HepG2 (cell line): ENCODE results near the gene PCCB.

Experiments
- GFI1 ChIP-seq: sonication (generic); formaldehyde crosslinking; IDR thresholded peaks from 2 replicates; pipeline ENCODE4 v1.5.0; 2020; ENCODE audit warnings: missing genetic modification reagents, mild to moderate bottlenecking, borderline replicate concordance
- ZNF230 ChIP-seq: sonication (generic); formaldehyde crosslinking; IDR thresholded peaks from 2 replicates; pipeline ENCODE4 v1.4.0; 2020; ENCODE audit warnings: mild to moderate bottlenecking, missing genetic modification reagents
- ZNF44 ChIP-seq: sonication (generic); formaldehyde crosslinking; IDR thresholded peaks from 2 replicates; pipeline ENCODE4 v1.5.1; 2020; ENCODE audit warnings: mild to moderate bottlenecking, missing genetic modification reagents
- TF ChIP-seq, protein P1 (sequence below): sonication (generic); formaldehyde crosslinking; IDR thresholded peaks from 2 replicates; pipeline ENCODE4 v1.4.0; 2020; ENCODE audit warnings: missing genetic modification reagents, mild to moderate bottlenecking, borderline replicate concordance
- TF ChIP-seq, protein P2 (sequence below): conservative IDR thresholded peaks from 2 replicates; pipeline ENCODE4 v1.6.1; 2018; ENCODE audit warnings: missing genetic modification reagents

DNA sequence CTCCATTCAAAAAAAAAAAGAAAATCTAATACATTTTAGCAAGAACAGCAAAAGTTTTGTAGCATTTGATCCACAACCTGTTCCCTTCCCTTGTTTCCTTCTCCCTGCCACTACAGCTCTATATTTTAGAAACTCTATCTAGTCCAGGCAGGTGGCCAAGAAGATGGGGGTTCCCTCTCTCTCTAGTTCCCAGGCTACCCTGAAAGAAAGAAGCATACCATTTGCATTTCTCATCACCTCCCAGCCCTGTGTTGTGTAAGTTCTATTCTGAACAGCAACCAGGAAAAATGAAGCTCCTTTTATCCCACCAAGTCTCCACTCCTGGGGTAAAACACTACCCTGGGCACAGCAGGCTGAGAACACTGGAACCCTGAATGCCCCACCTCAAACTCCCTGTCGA lies 100.0 kb downstream of the PCCB start:
- TF ChIP-seq ZNF230 (CRISPR knock-in tag) = no peak
- TF ChIP-seq ZNF44 = no peak
- TF ChIP-seq, protein P1, sequence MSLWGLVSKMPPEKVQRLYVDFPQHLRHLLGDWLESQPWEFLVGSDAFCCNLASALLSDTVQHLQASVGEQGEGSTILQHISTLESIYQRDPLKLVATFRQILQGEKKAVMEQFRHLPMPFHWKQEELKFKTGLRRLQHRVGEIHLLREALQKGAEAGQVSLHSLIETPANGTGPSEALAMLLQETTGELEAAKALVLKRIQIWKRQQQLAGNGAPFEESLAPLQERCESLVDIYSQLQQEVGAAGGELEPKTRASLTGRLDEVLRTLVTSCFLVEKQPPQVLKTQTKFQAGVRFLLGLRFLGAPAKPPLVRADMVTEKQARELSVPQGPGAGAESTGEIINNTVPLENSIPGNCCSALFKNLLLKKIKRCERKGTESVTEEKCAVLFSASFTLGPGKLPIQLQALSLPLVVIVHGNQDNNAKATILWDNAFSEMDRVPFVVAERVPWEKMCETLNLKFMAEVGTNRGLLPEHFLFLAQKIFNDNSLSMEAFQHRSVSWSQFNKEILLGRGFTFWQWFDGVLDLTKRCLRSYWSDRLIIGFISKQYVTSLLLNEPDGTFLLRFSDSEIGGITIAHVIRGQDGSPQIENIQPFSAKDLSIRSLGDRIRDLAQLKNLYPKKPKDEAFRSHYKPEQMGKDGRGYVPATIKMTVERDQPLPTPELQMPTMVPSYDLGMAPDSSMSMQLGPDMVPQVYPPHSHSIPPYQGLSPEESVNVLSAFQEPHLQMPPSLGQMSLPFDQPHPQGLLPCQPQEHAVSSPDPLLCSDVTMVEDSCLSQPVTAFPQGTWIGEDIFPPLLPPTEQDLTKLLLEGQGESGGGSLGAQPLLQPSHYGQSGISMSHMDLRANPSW (CRISPR knock-in tag) = no peak
- no peak for TF ChIP-seq GFI1 (CRISPR knock-in tag)
- TF ChIP-seq, protein P2, sequence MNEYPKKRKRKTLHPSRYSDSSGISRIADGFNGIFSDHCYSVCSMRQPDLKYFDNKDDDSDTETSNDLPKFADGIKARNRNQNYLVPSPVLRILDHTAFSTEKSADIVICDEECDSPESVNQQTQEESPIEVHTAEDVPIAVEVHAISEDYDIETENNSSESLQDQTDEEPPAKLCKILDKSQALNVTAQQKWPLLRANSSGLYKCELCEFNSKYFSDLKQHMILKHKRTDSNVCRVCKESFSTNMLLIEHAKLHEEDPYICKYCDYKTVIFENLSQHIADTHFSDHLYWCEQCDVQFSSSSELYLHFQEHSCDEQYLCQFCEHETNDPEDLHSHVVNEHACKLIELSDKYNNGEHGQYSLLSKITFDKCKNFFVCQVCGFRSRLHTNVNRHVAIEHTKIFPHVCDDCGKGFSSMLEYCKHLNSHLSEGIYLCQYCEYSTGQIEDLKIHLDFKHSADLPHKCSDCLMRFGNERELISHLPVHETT = no peak
